ENCODE results near the gene TMEM168.
A peak's percentile ranks its signal among the peaks of the same experiment; 100 is the strongest.
"Not testable (repeated sequence)": the region's sequence is repeated elsewhere in the genome, so short reads cannot be mapped to it uniquely, and the experiment has no call there.

Gene TMEM168

GRCh38 chr7:112789817-112790585 lies at the start of gene TMEM168:
Gene TMEM168 (minus strand): TSS chr7:112790393. CDS start chr7:112784825, 5,568 bp downstream.
- DNase-seq = peak; percentile 72

- not testable (repeated sequence) for DNase-seq
Measured at GRCh38 chr7:112835928-112836327, 45.7 kb upstream of the TMEM168 start.

- DNase-seq = no peak
Measured at GRCh38 chr7:112833082-112833481, 42.9 kb upstream of the TMEM168 start.

- no peak for DNase-seq
Measured at GRCh38 chr7:112830769-112831168, 40.6 kb upstream of the TMEM168 start.

- no peak for DNase-seq
Measured at GRCh38 chr7:112828696-112829095, 38.5 kb upstream of the TMEM168 start.

GRCh38 chr7:112821345-112821744 lies 31.2 kb upstream of the TMEM168 start:
- DNase-seq = no peak

GRCh38 chr7:112819536-112819935 lies 29.3 kb upstream of the TMEM168 start:
- DNase-seq = no peak

- DNase-seq = no peak
Measured at GRCh38 chr7:112806156-112806555, 16.0 kb upstream of the TMEM168 start.

GRCh38 chr7:112802406-112802805 lies 12.2 kb upstream of the TMEM168 start:
- no peak for DNase-seq

GRCh38 chr7:112800486-112800885 lies 10.3 kb upstream of the TMEM168 start:
- DNase-seq = no peak

GRCh38 chr7:112799448-112800120 lies 9.4 kb upstream of the TMEM168 start:
- no peak for DNase-seq

- DNase-seq = no peak
Measured at GRCh38 chr7:112798274-112799159, 8.3 kb upstream of the TMEM168 start.

- DNase-seq = not testable (repeated sequence)
Measured at GRCh38 chr7:112796552-112796951, 6.4 kb upstream of the TMEM168 start.

- DNase-seq = no peak
Measured at GRCh38 chr7:112792441-112792840, 2.2 kb upstream of the TMEM168 start.

GRCh38 chr7:112791465-112792168 lies 1.4 kb upstream of the TMEM168 start:
- DNase-seq = no peak

- no peak for DNase-seq
Measured at GRCh38 chr7:112790586-112791003, 402 bp upstream of the TMEM168 start.

GRCh38 chr7:112789453-112789816 lies 758 bp downstream of the TMEM168 start:
- DNase-seq = no peak

GRCh38 chr7:112788778-112789343 lies 1.3 kb downstream of the TMEM168 start:
- no peak for DNase-seq

GRCh38 chr7:112784603-112785002 lies 5.6 kb downstream of the TMEM168 start:
- DNase-seq = no peak

- DNase-seq = no peak
Measured at GRCh38 chr7:112782498-112782897, 7.7 kb downstream of the TMEM168 start.

- no peak for DNase-seq
Measured at GRCh38 chr7:112781558-112781957, 8.6 kb downstream of the TMEM168 start.

GRCh38 chr7:112781110-112781509 lies 9.1 kb downstream of the TMEM168 start:
- DNase-seq = no peak
